Measurements from ENCODE around the gene NOL9.

Gene NOL9

GRCh38 chr1:6474815-6475282, 79.5 kb downstream of the NOL9 start:
- Histone ChIP-seq H3K27ac (replicated peaks) (no peak overlapping the region), H3K27me3 (ENCODE audit: insufficient read depth, poor library complexity, severe bottlenecking) (no peaks in the 10 kb centered on the region), H3K4me3 (replicated peaks; ENCODE audit: insufficient read depth, low read length) (no peak overlapping the region)
- TF ChIP-seq SPI1 (IDR thresholded peaks at IDR 0.05; ENCODE audit: borderline replicate concordance, low read depth) = no peak
- TF ChIP-seq REST (IDR thresholded peaks at IDR 0.05; ENCODE audit: insufficient replicate concordance, low read depth) = no peak
- no peak for TF ChIP-seq GABPA (IDR thresholded peaks at IDR 0.05; ENCODE audit: low read depth)
- TF ChIP-seq POLR2AphosphoS5 (IDR thresholded peaks at IDR 0.05; ENCODE audit: low read depth) = no peak
- TF ChIP-seq CTCF (IDR thresholded peaks at IDR 0.05; ENCODE audit: insufficient read depth, low read length) = no peak
- DNase-seq (ENCODE audit: low read depth in 1 of 2, low spot score in 1 of 2) = no peak

DNA sequence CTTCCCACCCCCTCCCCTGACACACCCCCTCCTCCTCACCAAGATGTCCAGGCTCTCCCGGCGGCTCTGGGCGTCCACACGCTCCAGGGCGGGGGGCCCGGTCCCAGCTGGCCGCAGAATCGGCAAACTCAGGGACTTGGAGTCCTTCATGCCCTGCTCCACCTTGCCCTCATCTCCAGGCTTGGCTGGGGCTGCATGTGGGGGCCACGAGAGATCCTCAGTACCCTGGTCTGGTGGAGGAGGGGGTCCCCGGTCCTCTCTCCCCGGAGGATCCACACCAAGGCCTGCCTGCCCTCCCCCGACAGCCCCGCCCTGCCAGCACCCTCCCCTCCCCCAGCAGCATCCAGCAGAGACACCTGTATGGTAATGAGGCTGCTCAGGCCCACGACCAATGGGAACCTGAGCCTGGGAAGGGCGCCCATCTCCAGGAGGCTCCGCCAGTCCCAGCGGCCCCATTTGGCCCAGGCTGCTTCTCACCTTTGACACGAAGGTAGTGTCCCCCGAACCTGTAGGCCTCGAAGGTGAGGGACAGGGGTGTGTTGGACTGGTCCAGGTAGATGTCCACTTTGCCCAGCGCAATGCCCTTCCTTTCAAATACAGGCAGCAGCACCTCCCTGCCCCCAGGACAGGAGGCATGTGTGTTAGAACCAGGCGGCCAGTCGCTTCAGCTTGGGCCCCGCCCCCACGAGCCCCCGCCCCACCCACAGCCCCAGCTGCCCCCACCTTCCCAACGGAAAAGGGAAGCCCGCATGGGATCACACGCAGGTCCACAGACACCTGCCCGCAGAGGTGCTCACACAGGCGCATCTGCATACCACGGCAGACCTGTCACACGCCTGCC, 80.1 kb downstream of the NOL9 start:
- no peak for DNase-seq (ENCODE audit: low read depth in 1 of 2, low spot score in 1 of 2)
- no peak overlapping the region for H3K4me3 ChIP-seq (replicated peaks; ENCODE audit: insufficient read depth, low read length)
- H3K27me3 ChIP-seq (ENCODE audit: insufficient read depth, poor library complexity, severe bottlenecking) = no peaks in the 10 kb centered on the region
- no peak overlapping the region for H3K27ac ChIP-seq (replicated peaks)
- TF ChIP-seq REST (IDR thresholded peaks at IDR 0.05; ENCODE audit: insufficient replicate concordance, low read depth) (no peak), GABPA (IDR thresholded peaks at IDR 0.05; ENCODE audit: low read depth) (no peak), SPI1 (IDR thresholded peaks at IDR 0.05; ENCODE audit: borderline replicate concordance, low read depth) (no peak), CTCF (IDR thresholded peaks at IDR 0.05; ENCODE audit: insufficient read depth, low read length) (no peak), POLR2AphosphoS5 (IDR thresholded peaks at IDR 0.05; ENCODE audit: low read depth) (no peak)

GRCh38 chr1:6473156-6473555, 81.2 kb downstream of the NOL9 start:
- Histone ChIP-seq H3K27ac (replicated peaks) (no peak overlapping the region), H3K4me3 (replicated peaks; ENCODE audit: insufficient read depth, low read length) (no peak overlapping the region), H3K27me3 (ENCODE audit: insufficient read depth, poor library complexity, severe bottlenecking) (peaks cover 4% of the 10 kb centered on the region)
- no peak for DNase-seq (ENCODE audit: low read depth in 1 of 2, low spot score in 1 of 2)
- TF ChIP-seq SPI1 (IDR thresholded peaks at IDR 0.05; ENCODE audit: borderline replicate concordance, low read depth) (no peak), GABPA (IDR thresholded peaks at IDR 0.05; ENCODE audit: low read depth) (no peak), CTCF (IDR thresholded peaks at IDR 0.05; ENCODE audit: insufficient read depth, low read length) (no peak), REST (IDR thresholded peaks at IDR 0.05; ENCODE audit: insufficient replicate concordance, low read depth) (no peak), POLR2AphosphoS5 (IDR thresholded peaks at IDR 0.05; ENCODE audit: low read depth) (no peak)
